ENCODE data around the gene ATP8B3.
A peak's percentile ranks its signal among the peaks of the same experiment; 100 is the strongest.
"Not testable (repeated sequence)": the region's sequence is repeated elsewhere in the genome, so short reads cannot be mapped to it uniquely, and the experiment has no call there.

Gene ATP8B3

GRCh38 chr19:1815605-1816529 lies 3.8 kb upstream of the ATP8B3 start:
- no peak for DNase-seq

- DNase-seq = no peak
Measured at GRCh38 chr19:1814833-1815604, 2.9 kb upstream of the ATP8B3 start.

GRCh38 chr19:1814391-1814790 lies 2.3 kb upstream of the ATP8B3 start:
- no peak for DNase-seq

- no peak for DNase-seq
Measured at GRCh38 chr19:1813192-1814182, 1.4 kb upstream of the ATP8B3 start.

GRCh38 chr19:1812426-1813191 lies 533 bp upstream of the ATP8B3 start:
- peak; percentile 83 for DNase-seq

GRCh38 chr19:1811472-1811894 lies 593 bp downstream of the ATP8B3 start:
- DNase-seq = peak; percentile 57

- DNase-seq = no peak
Measured at GRCh38 chr19:1810439-1811160, 1.5 kb downstream of the ATP8B3 start.

- no peak for DNase-seq
Measured at GRCh38 chr19:1809678-1810077, 2.4 kb downstream of the ATP8B3 start.

GRCh38 chr19:1808395-1808731 lies 3.7 kb downstream of the ATP8B3 start:
- DNase-seq = no peak

- DNase-seq = no peak
Measured at GRCh38 chr19:1807695-1808394, 4.2 kb downstream of the ATP8B3 start.

GRCh38 chr19:1807030-1807694 lies 4.9 kb downstream of the ATP8B3 start:
- DNase-seq = no peak

GRCh38 chr19:1806184-1807029 lies 5.7 kb downstream of the ATP8B3 start:
- DNase-seq = no peak

GRCh38 chr19:1805401-1806183 lies 6.5 kb downstream of the ATP8B3 start:
- no peak for DNase-seq

GRCh38 chr19:1804858-1805257 lies 7.2 kb downstream of the ATP8B3 start:
- DNase-seq = no peak

GRCh38 chr19:1799695-1800342 lies 12.3 kb downstream of the ATP8B3 start:
- no peak for DNase-seq

GRCh38 chr19:1797313-1797712 lies 14.8 kb downstream of the ATP8B3 start:
- DNase-seq = not testable (repeated sequence)

GRCh38 chr19:1796395-1797142 lies 15.5 kb downstream of the ATP8B3 start:
- no peak for DNase-seq

All from activated CD4-positive, CD25-positive, alpha-beta regulatory T cell treated with anti-CD3 and anti-CD28 coated beads, Interleukin-2, amount 50 U/mL, for 72 hours (primary cell).